22Rv1 (cell line): ENCODE results near the gene TUBB2B.

ENCODE experiments used
- CTCF ChIP-seq: fragments of 450-650 bp; IDR thresholded peaks from 2 replicates; pipeline ENCODE4 v1.5.1; 2017; ENCODE audit warnings: mild to moderate bottlenecking
- ZFX ChIP-seq: fragments of 450-650 bp; IDR thresholded peaks from 2 replicates; pipeline ENCODE4 v1.6.1; 2017; ENCODE audit warnings: antibody characterized with exemption, borderline replicate concordance

GRCh38 chr6:3245216-3245615 is 17.8 kb upstream of the TUBB2B start:
- TF ChIP-seq CTCF = no peak
- no peak for TF ChIP-seq ZFX
